ENCODE results near the gene CPSF3.

CPSF3 gene

GRCh38 chr2:9401646-9402371, 21.6 kb upstream of the CPSF3 start:
- no peak for TF ChIP-seq CTCF (conservative IDR thresholded peaks at IDR 0.05; ENCODE audit: low read depth)
- ChIA-PET POLR2A (ENCODE audit: low non-redundant PET) (no interaction called here), CTCF (no interaction called here)
- DNase-seq (ENCODE audit: low spot score), result no peak
- H3K27ac ChIP-seq, result peak overlapping the region; percentile 44

DNA sequence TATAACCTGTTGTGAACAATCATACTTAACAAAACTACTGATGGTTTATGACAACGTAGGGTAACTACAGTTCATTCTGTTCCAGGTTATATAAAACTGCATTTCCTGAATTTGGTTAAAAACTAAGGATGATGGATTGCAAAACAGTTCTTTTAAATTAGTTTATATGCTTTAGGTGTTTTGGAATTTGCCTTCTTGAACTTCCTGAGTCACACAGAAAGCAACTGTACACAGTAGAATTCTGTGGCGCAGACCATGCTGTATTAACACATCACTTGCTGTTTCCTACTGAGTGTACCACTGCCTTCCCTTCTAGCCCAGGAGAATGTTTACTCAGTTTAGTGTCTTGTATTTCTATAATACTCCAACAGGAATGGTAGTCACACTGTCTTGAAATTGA, 19.5 kb upstream of the CPSF3 start:
- TF ChIP-seq CTCF (conservative IDR thresholded peaks at IDR 0.05; ENCODE audit: low read depth), result no peak
- ChIA-PET CTCF (interaction anchor here (0.6 kb wide), 1 partner anchor 195 kb away, joined by 3 read pairs; no protein-coding TSS in a partner anchor), POLR2A (ENCODE audit: low non-redundant PET) (no interaction called here)
- no peak overlapping the region for H3K27ac ChIP-seq
- no peak for DNase-seq (ENCODE audit: low spot score)

DNA sequence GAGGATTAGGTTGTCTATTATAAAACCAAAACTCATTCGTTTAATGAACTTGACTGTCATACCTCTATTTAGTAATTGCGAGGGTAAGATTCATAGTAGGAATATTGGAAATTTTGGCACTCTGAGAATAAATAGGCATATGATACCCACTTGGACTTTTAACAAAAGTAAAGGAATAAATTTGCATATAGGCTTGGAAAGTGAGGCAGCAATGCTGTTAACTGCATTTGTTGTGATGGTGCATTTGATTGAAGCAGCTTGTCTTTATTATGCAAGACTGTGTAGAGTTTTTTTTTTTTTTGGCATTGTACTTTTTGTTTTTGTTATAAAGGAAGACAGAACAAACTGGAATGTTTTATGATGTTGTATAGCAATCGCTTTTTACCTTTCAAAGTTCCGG, 19.0 kb upstream of the CPSF3 start:
- ChIA-PET CTCF (interaction anchor here (0.6 to 0.7 kb wide), 2 partner anchors 196 to 617 kb away, joined by 3 read pairs; no protein-coding TSS in a partner anchor), POLR2A (ENCODE audit: low non-redundant PET) (no interaction called here)
- no peak overlapping the region for H3K27ac ChIP-seq
- DNase-seq (ENCODE audit: low spot score), result no peak
- no peak for TF ChIP-seq CTCF (conservative IDR thresholded peaks at IDR 0.05; ENCODE audit: low read depth)

DNA sequence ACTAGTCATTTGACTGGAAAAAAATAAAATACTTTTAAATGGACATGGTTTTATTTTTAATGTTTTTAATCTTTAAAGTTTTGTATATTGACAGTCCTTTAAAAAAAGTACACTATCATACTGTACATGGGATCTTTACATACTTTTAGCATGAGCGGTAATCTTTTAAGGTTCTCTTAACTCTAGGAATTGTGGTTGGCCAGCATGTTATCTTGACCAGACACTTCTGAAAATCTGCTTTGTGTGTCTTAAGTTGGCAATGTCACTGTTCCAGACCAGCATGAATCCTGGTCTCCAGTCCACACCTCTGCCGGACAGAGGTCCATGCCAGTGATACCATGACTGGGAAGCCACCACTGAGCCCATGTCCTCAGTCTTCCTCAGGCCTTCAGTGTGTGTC, 17.8 kb upstream of the CPSF3 start:
- DNase-seq (ENCODE audit: low spot score), result no peak
- TF ChIP-seq CTCF (conservative IDR thresholded peaks at IDR 0.05; ENCODE audit: low read depth), result no peak
- ChIA-PET CTCF (no interaction called here), POLR2A (ENCODE audit: low non-redundant PET) (no interaction called here)
- H3K27ac ChIP-seq, result no peak overlapping the region

DNA sequence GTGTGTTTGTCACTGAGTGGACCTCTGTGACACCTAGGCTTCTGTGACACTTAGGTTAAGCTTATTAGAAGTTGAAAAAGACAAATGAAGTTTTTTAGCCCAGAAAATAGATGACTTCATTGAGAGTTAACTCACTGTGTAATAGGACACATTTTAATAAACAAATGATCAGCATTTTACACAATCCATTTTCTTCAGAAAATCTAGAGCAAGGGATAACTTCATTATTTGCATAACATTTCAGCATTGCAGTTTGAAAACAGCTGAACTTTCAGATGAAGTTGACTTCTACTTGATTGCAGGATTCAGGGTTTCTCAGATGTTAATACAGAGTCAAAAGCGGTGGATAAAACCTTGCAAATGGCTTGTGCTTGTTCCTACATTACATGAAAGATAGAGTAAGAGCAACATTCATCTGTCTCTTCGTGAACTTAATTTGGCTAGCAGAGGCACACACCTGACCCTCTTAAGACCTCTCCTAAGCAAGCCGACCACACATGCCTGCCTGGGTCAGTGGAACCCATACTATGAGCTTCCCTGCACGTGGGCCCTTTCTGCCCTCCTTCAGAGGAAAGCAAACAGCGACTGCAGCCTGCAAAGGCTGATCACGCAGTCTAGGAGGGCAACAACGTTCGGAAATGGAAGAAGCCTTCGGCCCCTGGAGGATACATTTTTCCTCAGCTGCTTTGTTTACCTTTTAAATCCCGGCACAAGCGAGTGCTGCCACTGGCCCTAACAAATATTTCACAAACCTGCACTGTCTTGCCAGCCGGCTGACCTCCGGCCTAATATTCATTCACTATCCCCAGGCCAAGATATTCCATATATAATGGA, 16.7 kb upstream of the CPSF3 start:
- H3K27ac ChIP-seq, result peak overlapping the region; percentile 47
- ChIA-PET CTCF (no interaction called here), POLR2A (ENCODE audit: low non-redundant PET) (no interaction called here)
- no peak for TF ChIP-seq CTCF (conservative IDR thresholded peaks at IDR 0.05; ENCODE audit: low read depth)
- DNase-seq (ENCODE audit: low spot score), result no peak

DNA sequence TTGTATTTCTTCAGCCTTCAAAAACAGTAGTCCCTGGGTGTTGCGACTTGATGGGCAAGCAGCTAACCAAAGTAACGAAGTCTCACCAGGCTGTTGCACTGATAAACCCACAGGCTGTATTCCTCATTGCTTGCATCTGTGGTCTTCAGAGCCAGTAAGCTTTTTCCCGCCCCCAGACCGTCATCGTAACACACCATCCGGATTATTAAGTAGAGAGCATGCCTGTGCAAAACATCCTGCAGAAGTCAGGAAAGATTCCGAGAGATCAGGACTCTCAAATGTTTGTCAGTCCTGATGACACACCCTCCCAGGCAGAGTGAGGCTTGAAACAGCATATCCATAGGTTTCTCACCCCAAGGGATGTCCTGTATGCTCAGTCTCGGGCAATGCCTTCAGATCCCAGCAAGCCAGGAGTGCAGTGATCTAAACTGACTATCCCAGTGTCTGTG, 16.1 kb upstream of the CPSF3 start:
- no peak for DNase-seq (ENCODE audit: low spot score)
- CTCF ChIA-PET, result no interaction called here
- no peak for TF ChIP-seq CTCF (conservative IDR thresholded peaks at IDR 0.05; ENCODE audit: low read depth)
- H3K27ac ChIP-seq, result peak overlapping the region; percentile 47
- POLR2A ChIA-PET (ENCODE audit: low non-redundant PET), result no interaction called here
